Loucy (cell line): ENCODE measurements around the gene KCNT2.
"Not testable (repeated sequence)": the region's sequence is repeated elsewhere in the genome, so short reads cannot be mapped to it uniquely, and the experiment has no call there.

ENCODE experiments used
- H2AFZ ChIP-seq: fragments of 200-600 bp; sonication (generic); 2 replicates; pipeline ENCODE4 v1.6.0; 2016; ENCODE audit warnings: antibody characterized with exemption, mild to moderate bottlenecking, low read length, moderate library complexity
- H3F3A ChIP-seq: fragments of 200-600 bp; 2 replicates; pipeline ENCODE4 v1.6.0; 2016; ENCODE audit warnings: antibody characterized with exemption, low read depth, mild to moderate bottlenecking
- H3K27me3 ChIP-seq: fragments of 200-600 bp; sonication (generic); 2 replicates; pipeline ENCODE4 v1.6.1; 2014; ENCODE audit warnings: low read length, mild to moderate bottlenecking; ENCODE audit not compliant: insufficient read depth, poor library complexity, severe bottlenecking
- H3K36me3 ChIP-seq: fragments of 200-600 bp; sonication (generic); 2 replicates; pipeline ENCODE4 v1.6.1; 2016; ENCODE audit warnings: low read length; ENCODE audit not compliant: insufficient read depth
- H3K4me1 ChIP-seq: fragments of 200-600 bp; sonication (generic); 2 replicates; pipeline ENCODE4 v1.5.1; 2014; ENCODE audit warnings: low read length, mild to moderate bottlenecking; ENCODE audit not compliant: insufficient read depth, poor library complexity, severe bottlenecking
- H3K4me2 ChIP-seq: fragments of 200-600 bp; sonication (generic); 2 replicates; pipeline ENCODE4 v1.6.0; 2014; ENCODE audit warnings: antibody characterized with exemption, low read length, low read depth, mild to moderate bottlenecking; ENCODE audit not compliant: poor library complexity, severe bottlenecking
- H3K4me3 ChIP-seq: fragments of 200-600 bp; sonication (generic); 2 replicates; pipeline ENCODE4 v1.5.1; 2014; ENCODE audit warnings: low read length, mild to moderate bottlenecking, mixed read lengths; ENCODE audit not compliant: poor library complexity, severe bottlenecking
- H3K79me2 ChIP-seq: fragments of 200-600 bp; sonication (generic); 2 replicates; pipeline ENCODE4 v1.6.1; 2014; ENCODE audit warnings: low read length; ENCODE audit not compliant: insufficient read depth
- H3K9ac ChIP-seq: fragments of 200-600 bp; sonication (generic); 2 replicates; pipeline ENCODE4 v1.6.0; 2014; ENCODE audit warnings: mild to moderate bottlenecking, low read depth, low read length, moderate library complexity; ENCODE audit not compliant: poor library complexity, severe bottlenecking
- H3K9me2 ChIP-seq: fragments of 200-600 bp; sonication (generic); replicated peaks from 2 replicates; pipeline ENCODE4 v1.6.1; 2016; ENCODE audit warnings: low read depth, low read length, mixed read lengths
- H3K9me3 ChIP-seq: fragments of 200-600 bp; sonication (generic); 2 replicates; pipeline ENCODE4 v1.6.1; 2014; ENCODE audit warnings: mild to moderate bottlenecking, antibody characterized with exemption, low read length, low read depth; ENCODE audit not compliant: insufficient read depth
- H4K20me1 ChIP-seq: fragments of 200-600 bp; sonication (generic); 2 replicates; pipeline ENCODE4 v1.6.0; 2014; ENCODE audit warnings: antibody characterized with exemption, low read length, mild to moderate bottlenecking; ENCODE audit not compliant: insufficient read depth, poor library complexity, severe bottlenecking
- EZH2phosphoT487 ChIP-seq: fragments of 200-600 bp; IDR thresholded peaks from 2 replicates; pipeline ENCODE4 v1.6.1; 2018; ENCODE audit warnings: antibody characterized with exemption, mild to moderate bottlenecking, moderate library complexity, borderline replicate concordance
- TF ChIP-seq, protein P1 (sequence below): fragments of 200-600 bp; sonication (generic); conservative IDR thresholded peaks from 2 replicates; pipeline ENCODE4 v1.5.1; 2014; ENCODE audit warnings: mild to moderate bottlenecking, antibody characterized with exemption, low read length

KCNT2 gene

DNA sequence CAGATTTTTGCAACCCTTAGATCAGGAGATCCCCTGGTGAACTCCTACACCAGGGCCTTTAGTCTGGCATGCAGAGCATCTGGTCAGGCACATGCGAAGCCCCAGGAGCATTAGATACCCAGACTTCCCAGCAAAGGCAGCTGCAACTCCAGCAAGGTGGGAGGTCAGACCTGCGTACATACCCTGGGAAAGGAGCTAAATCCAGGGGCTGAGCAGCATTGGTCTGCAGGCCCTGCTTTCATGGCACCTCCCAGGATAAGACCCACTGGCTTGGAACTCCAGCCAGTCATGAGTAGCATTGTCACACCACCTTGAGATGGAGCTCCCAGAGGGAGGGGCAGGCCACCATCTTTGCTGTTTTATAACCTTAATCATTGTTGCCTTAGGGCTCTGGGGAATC, 92.3 kb downstream of the KCNT2 start:
- no peaks in the 10 kb centered on the region for H3F3A ChIP-seq
- H4K20me1 ChIP-seq: no peaks in the 10 kb centered on the region
- H3K9me2 ChIP-seq: no peaks in the 10 kb centered on the region
- TF ChIP-seq, protein P1, sequence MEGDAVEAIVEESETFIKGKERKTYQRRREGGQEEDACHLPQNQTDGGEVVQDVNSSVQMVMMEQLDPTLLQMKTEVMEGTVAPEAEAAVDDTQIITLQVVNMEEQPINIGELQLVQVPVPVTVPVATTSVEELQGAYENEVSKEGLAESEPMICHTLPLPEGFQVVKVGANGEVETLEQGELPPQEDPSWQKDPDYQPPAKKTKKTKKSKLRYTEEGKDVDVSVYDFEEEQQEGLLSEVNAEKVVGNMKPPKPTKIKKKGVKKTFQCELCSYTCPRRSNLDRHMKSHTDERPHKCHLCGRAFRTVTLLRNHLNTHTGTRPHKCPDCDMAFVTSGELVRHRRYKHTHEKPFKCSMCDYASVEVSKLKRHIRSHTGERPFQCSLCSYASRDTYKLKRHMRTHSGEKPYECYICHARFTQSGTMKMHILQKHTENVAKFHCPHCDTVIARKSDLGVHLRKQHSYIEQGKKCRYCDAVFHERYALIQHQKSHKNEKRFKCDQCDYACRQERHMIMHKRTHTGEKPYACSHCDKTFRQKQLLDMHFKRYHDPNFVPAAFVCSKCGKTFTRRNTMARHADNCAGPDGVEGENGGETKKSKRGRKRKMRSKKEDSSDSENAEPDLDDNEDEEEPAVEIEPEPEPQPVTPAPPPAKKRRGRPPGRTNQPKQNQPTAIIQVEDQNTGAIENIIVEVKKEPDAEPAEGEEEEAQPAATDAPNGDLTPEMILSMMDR: no peak
- no peak for TF ChIP-seq EZH2phosphoT487
- no peaks in the 10 kb centered on the region for H3K4me1 ChIP-seq
- H3K79me2 ChIP-seq: no peaks in the 10 kb centered on the region
- no peaks in the 10 kb centered on the region for H3K27me3 ChIP-seq
- H3K36me3 ChIP-seq: no peaks in the 10 kb centered on the region
- no peaks in the 10 kb centered on the region for H3K9me3 ChIP-seq
- no peak overlapping the region for H3K9ac ChIP-seq
- no peak overlapping the region for H2AFZ ChIP-seq
- H3K4me3 ChIP-seq: no peak overlapping the region
- no peak overlapping the region for H3K4me2 ChIP-seq

DNA sequence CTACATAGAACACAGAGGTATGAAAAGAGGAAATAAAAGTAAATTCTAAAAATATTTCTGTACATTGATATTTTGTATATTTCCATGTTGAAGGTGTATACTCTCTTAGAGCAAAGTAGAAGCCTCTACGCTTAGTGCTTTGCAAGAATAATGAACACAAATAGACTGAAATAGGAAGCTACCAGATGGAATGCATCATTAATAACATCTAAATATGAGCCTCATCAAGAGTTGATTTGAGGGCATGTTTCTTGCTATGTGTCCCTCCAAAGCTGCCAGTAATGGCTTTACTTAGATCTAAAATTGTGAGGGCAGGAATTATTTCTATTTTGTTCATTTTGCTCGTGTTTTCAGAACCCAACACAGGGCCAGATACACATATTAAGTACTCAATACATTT, 94.4 kb downstream of the KCNT2 start:
- TF ChIP-seq, protein P1: no peak
- no peaks in the 10 kb centered on the region for H4K20me1 ChIP-seq
- no peaks in the 10 kb centered on the region for H3F3A ChIP-seq
- H3K9me3 ChIP-seq: no peaks in the 10 kb centered on the region
- H3K9me2 ChIP-seq: no peaks in the 10 kb centered on the region
- no peak overlapping the region for H3K4me3 ChIP-seq
- no peaks in the 10 kb centered on the region for H3K36me3 ChIP-seq
- no peak overlapping the region for H3K4me2 ChIP-seq
- H2AFZ ChIP-seq: no peak overlapping the region
- H3K4me1 ChIP-seq: no peaks in the 10 kb centered on the region
- H3K9ac ChIP-seq: no peak overlapping the region
- no peaks in the 10 kb centered on the region for H3K79me2 ChIP-seq
- H3K27me3 ChIP-seq: no peaks in the 10 kb centered on the region

DNA sequence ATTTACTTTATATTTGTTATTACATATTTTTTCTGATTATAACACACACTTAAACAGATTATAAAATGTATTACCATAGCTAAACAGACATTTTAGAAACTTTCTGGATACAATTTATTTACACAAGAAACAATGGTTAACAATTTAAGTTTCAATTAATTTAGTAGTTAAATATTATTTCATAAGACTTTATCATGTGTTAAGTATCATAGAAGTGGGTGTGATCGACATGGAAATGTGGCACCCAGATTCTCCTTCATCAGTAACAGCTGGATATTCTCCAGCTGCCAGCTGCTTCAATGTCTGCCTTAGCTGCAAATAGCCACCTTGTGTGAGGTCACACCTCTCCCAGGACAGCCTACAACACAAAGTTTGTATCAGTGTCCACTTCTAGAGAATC, 97.8 kb downstream of the KCNT2 start:
- Histone ChIP-seq H3K27me3 (no peaks in the 10 kb centered on the region), H3K36me3 (no peaks in the 10 kb centered on the region), H3F3A (no peaks in the 10 kb centered on the region), H2AFZ (no peak overlapping the region), H3K79me2 (no peaks in the 10 kb centered on the region), H3K9me3 (no peaks in the 10 kb centered on the region), H3K4me1 (no peaks in the 10 kb centered on the region), H4K20me1 (no peaks in the 10 kb centered on the region), H3K9ac (no peak overlapping the region), H3K4me2 (no peak overlapping the region), H3K4me3 (no peak overlapping the region), H3K9me2 (no peaks in the 10 kb centered on the region)
- TF ChIP-seq, protein P1: no peak
- no peak for TF ChIP-seq EZH2phosphoT487

DNA sequence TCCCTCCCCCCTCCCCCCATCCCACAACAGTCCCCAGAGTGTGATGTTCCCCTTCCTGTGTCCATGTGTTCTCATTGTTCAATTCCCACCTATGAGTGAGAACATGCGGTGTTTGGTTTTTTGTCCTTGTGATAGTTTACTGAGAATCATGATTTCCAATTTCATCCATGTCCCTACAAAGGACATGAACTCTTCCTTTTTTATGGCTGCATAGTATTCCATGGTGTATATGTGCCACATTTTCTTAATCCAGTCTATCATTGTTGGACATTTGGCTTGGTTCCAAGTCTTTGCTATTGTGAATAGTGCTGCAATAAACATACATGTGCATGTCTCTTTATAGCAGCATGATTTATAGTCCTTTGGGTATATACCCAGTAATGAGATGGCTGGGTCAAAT, 104.0 kb downstream of the KCNT2 start:
- not testable (repeated sequence) for H3K4me3 ChIP-seq, H3K9ac ChIP-seq, H4K20me1 ChIP-seq, H3K27me3 ChIP-seq, H3K4me2 ChIP-seq, H3K9me3 ChIP-seq, H3F3A ChIP-seq, H3K36me3 ChIP-seq, H3K4me1 ChIP-seq, H3K9me2 ChIP-seq, H2AFZ ChIP-seq, H3K79me2 ChIP-seq
